WI38 (cell line): ENCODE data around the gene C16orf89.

ENCODE experiments used
- H3K4me3 ChIP-seq: 2 replicates; pipeline ENCODE4 v1.5.1; 2011; ENCODE audit warnings: low read depth, mild to moderate bottlenecking, control low read depth, low read length
- TF ChIP-seq, protein P1 (sequence below): IDR thresholded peaks from 2 replicates; pipeline ENCODE4 v1.5.1; 2012; ENCODE audit warnings: low read depth, mild to moderate bottlenecking, control low read depth, low read length

Gene C16orf89

DNA sequence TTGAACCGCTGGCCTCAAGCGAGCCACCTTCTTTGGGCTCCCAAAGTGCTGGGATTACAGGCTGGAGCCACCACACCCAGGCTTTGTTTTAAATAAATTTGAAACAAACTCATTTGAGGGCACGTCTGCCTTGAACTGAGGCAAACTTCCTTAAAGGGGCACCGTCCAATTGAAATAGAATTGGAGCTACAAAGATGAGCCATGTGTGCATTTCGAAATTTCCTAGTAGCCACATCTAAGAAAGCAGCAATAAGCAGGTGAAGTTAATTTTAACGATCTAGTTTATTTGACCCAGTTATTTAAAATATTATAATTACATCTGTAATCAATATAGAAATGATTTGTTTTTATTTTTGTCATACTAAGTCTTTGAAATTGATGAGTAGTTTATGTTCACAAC, 755 bp upstream of the C16orf89 start:
- TF ChIP-seq, protein P1, sequence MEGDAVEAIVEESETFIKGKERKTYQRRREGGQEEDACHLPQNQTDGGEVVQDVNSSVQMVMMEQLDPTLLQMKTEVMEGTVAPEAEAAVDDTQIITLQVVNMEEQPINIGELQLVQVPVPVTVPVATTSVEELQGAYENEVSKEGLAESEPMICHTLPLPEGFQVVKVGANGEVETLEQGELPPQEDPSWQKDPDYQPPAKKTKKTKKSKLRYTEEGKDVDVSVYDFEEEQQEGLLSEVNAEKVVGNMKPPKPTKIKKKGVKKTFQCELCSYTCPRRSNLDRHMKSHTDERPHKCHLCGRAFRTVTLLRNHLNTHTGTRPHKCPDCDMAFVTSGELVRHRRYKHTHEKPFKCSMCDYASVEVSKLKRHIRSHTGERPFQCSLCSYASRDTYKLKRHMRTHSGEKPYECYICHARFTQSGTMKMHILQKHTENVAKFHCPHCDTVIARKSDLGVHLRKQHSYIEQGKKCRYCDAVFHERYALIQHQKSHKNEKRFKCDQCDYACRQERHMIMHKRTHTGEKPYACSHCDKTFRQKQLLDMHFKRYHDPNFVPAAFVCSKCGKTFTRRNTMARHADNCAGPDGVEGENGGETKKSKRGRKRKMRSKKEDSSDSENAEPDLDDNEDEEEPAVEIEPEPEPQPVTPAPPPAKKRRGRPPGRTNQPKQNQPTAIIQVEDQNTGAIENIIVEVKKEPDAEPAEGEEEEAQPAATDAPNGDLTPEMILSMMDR, result no peak

GRCh38 chr16:5065326-5065725, 430 bp downstream of the C16orf89 start:
- H3K4me3 ChIP-seq, result no peak overlapping the region
- TF ChIP-seq, protein P1, result no peak

More for the DNA sequence above, 755 bp upstream of the C16orf89 start:
- H3K4me3 ChIP-seq, result no peak overlapping the region

DNA sequence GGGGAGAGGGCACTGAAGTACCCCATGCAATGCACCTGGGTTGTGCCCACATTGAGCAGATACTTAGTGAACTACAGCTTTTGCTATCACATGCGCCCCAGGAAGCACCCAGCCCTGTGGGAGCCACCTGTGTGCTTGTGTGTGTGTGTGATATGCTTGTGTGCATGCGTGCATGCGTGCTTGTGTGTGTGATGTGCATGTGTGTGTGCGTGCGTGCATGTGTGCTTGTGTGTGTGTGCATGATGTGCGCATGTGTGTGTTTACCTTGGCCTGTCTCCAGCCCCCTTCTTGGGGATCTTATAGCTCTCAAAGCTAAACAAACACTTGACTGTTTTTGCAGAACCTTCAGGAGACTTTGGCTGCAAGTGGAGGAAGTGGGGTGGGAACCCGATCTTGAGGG, 841 bp downstream of the C16orf89 start:
- TF ChIP-seq, protein P1, result no peak

GRCh38 chr16:5062790-5063765, 2.7 kb downstream of the C16orf89 start:
- TF ChIP-seq, protein P1, result no peak
- H3K4me3 ChIP-seq, result no peak overlapping the region

More for the DNA sequence above, 841 bp downstream of the C16orf89 start:
- no peak overlapping the region for H3K4me3 ChIP-seq

DNA sequence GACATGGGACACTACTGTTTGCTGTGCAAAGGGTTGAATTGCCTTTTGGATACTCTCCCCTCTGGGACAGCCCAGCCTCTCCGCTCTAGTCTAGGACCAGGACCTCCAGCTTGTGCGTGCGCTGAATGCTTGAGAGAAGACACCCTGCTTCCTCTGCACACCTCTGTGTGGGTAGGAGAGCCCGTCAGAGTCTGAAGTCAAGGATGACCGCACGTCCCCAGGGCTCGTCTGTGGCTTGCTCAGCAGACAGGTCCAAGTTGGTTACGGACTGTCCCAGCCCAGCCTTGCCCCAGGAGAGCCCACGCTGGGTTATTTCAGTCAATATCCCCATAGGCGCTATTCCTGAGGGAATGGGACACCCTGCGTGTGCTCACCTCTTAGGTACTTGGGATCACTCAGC, 3.7 kb downstream of the C16orf89 start:
- TF ChIP-seq, protein P1, result no peak
- H3K4me3 ChIP-seq, result no peak overlapping the region

DNA sequence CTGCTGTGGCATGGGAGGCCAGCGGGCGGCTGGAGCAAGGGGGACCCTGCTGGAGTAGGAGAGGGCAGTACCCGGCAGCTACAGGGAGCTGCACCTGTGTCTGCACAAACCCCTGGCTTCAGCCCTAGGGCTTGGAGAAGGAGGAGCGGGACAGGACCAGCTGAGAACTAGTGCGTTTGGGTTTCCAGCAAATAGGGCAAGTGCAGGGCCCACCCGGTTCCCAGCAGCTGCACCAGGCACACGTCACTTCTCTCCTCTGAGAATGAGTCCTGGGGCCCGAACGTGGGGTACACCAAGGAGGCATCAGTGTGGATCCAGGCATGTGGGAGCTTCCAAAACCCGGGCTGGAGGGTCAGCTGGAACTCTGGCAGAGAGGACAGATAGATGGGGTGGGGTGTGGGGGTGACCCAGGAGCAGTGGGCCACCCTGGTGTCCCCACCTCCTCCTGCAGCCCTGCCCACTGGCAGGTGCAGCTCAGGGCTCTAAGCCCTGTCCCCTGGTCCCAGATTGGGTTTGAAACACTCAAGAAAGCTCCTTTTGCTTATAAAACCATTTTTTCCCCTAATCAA, 5.6 kb downstream of the C16orf89 start:
- no peak overlapping the region for H3K4me3 ChIP-seq
- TF ChIP-seq, protein P1, result no peak
